Brain microvascular endothelial cell (primary cell): ENCODE data around the gene EEF2K.

ENCODE experiments used
- DNase-seq: peaks from one replicate; pipeline ENCODE4 v3.0.0-alpha.2; 2020
- H3K27ac ChIP-seq: fragments of 250-450 bp; sonication (Bioruptor Pico); 2 replicates; pipeline ENCODE4 v1.5.1; 2020; ENCODE audit warnings: mild to moderate bottlenecking, moderate library complexity
- H3K27me3 ChIP-seq: fragments of 250-450 bp; sonication (Bioruptor Pico); replicated peaks from 2 replicates; pipeline ENCODE4 v1.5.1; 2020; ENCODE audit warnings: mild to moderate bottlenecking
- H3K36me3 ChIP-seq: fragments of 250-450 bp; sonication (Bioruptor Pico); replicated peaks from 2 replicates; pipeline ENCODE4 v1.5.1; 2020; ENCODE audit warnings: mild to moderate bottlenecking
- H3K4me3 ChIP-seq: 2 replicates; pipeline ENCODE4 v1.5.1; 2011; ENCODE audit warnings: low read depth, mild to moderate bottlenecking, control low read depth, low read length, moderate library complexity
- in situ Hi-C: cut with HindIII; loops from 2 replicates; pipeline ENCODE4 v1.10.0; 2017; ENCODE audit warnings: low sequenced_read_pairs, low pct_ligation_motif_present
- TF ChIP-seq, protein P1 (sequence below): IDR thresholded peaks from 2 replicates; pipeline ENCODE4 v1.5.1; 2011; ENCODE audit warnings: low read depth, mild to moderate bottlenecking, moderate library complexity, low read length, control low read depth, inconsistent platforms; ENCODE audit errors: missing control alignments

Gene EEF2K

DNA sequence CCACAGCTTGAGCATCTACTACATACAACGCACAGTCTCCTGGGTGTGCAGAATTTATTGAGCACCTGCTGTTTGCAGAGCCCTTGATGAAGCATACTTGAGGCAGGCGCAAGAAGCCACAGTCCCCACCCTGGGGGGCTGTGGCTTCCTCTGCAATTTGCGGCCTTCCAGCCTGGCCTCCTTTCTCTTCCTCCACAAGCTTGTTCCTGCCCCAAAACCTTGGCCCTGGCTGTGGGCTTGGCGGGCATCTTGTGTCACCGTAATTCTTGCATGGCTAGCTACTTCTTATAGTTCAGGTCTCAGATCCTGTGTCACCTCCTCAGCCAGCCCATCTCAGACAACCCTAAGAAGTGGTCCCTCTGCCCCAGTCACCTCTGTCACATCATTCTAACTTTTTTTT is 47.2 kb downstream of the EEF2K start:
- peaks cover 48% of the 10 kb centered on the region for H3K36me3 ChIP-seq
- in situ Hi-C loops, result no loop called here

DNA sequence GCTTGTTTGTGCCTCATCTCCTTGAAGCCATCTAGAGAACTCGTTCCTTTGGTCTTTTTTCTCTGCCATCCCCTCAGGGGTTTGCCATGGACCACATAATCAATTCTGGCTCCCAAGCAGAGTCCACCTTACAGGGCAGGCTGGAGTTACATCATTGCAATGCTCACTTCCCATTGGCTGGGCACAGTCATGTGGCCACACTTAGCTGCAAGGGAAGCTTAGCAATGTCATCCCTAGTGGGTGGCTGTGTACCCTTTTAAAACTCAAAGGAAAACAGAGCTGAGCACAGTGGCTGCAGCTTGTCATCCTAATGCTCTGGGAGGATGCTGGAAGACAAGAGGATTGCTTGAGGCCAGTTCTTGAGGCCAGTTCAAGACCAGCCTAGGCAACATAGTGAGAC is 49.3 kb downstream of the EEF2K start:
- Histone ChIP-seq H3K27me3 (no peaks in the 10 kb centered on the region), H3K27ac (no peak overlapping the region), H3K36me3 (peaks cover 61% of the 10 kb centered on the region), H3K4me3 (no peak overlapping the region)
- in situ Hi-C loops, result no loop called here
- DNase-seq, result no peak
- TF ChIP-seq, protein P1, sequence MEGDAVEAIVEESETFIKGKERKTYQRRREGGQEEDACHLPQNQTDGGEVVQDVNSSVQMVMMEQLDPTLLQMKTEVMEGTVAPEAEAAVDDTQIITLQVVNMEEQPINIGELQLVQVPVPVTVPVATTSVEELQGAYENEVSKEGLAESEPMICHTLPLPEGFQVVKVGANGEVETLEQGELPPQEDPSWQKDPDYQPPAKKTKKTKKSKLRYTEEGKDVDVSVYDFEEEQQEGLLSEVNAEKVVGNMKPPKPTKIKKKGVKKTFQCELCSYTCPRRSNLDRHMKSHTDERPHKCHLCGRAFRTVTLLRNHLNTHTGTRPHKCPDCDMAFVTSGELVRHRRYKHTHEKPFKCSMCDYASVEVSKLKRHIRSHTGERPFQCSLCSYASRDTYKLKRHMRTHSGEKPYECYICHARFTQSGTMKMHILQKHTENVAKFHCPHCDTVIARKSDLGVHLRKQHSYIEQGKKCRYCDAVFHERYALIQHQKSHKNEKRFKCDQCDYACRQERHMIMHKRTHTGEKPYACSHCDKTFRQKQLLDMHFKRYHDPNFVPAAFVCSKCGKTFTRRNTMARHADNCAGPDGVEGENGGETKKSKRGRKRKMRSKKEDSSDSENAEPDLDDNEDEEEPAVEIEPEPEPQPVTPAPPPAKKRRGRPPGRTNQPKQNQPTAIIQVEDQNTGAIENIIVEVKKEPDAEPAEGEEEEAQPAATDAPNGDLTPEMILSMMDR, result no peak

More for the DNA sequence above, 47.2 kb downstream of the EEF2K start:
- TF ChIP-seq, protein P1, result no peak
- Histone ChIP-seq H3K4me3 (no peak overlapping the region), H3K27me3 (no peaks in the 10 kb centered on the region), H3K27ac (no peak overlapping the region)
- DNase-seq, result no peak

DNA sequence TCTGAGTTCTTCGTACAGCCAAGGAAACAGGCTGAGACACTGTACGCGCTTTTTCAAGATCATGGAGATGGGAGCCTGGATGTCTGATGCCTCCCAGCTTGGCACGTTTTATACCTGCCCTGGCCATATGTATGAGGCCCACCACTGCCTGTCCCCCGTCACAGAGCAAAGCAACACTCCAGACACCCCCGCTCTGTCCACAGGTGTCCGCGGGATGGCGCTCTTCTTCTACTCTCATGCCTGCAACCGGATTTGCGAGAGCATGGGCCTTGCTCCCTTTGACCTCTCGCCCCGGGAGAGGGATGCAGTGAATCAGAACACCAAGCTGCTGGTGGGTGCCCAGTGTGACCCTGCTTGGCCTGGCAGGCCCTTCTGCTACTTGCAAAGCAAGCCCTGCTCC is 51.4 kb downstream of the EEF2K start:
- H3K4me3 ChIP-seq, result no peak overlapping the region
- H3K27ac ChIP-seq, result no peak overlapping the region
- in situ Hi-C loops, result no loop called here
- DNase-seq, result no peak
- TF ChIP-seq, protein P1, result no peak
- no peaks in the 10 kb centered on the region for H3K27me3 ChIP-seq
- peaks cover 56% of the 10 kb centered on the region for H3K36me3 ChIP-seq

DNA sequence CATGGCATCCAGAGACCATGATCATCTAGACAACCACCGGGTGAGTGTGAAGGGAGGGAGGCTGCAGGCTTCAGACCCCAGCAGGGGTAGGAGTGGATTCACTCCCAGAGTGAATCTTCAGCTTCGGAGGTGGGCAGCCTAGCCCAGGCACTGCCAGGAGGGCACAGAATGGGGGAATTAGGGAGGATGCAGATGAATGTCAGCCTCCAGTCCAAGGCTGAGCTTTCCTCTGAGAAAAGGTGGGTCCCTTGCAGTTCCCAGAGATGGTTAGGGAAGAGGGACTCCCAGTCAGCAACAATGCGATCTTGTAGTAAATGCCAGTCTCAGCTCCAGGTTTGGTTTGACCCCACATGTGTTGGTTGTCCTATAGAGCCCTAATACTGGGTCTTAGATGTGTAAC is 54.4 kb downstream of the EEF2K start:
- DNase-seq, result no peak
- in situ Hi-C loops, result no loop called here

DNA sequence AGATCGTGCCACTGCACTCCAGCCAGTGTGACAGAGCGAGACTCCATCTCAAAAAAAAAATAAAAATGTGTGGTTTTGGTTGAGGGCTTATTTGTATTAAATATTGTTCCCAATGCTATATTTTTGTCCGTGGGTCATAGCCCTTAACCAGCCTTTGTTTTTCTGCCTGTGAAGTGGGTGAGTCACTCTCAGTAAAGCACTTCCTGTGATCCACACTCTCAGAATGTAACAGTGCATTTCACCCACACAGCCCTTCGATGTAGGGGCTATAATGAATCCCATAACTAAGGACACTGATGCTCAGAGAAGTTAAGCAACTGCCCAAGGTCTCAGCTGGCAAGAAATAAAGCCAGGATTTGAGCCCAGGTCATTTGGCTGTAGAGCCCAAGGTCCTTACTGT is 56.4 kb downstream of the EEF2K start:
- no peak overlapping the region for H3K27ac ChIP-seq
- peaks cover 44% of the 10 kb centered on the region for H3K36me3 ChIP-seq
- no peaks in the 10 kb centered on the region for H3K27me3 ChIP-seq
- in situ Hi-C loops, result no loop called here
- DNase-seq, result peak; percentile 46
- H3K4me3 ChIP-seq, result no peak overlapping the region
- TF ChIP-seq, protein P1, result no peak

More for the DNA sequence above, 54.4 kb downstream of the EEF2K start:
- TF ChIP-seq, protein P1, result no peak
- Histone ChIP-seq H3K4me3 (no peak overlapping the region), H3K27ac (no peak overlapping the region), H3K36me3 (peaks cover 46% of the 10 kb centered on the region), H3K27me3 (no peaks in the 10 kb centered on the region)

DNA sequence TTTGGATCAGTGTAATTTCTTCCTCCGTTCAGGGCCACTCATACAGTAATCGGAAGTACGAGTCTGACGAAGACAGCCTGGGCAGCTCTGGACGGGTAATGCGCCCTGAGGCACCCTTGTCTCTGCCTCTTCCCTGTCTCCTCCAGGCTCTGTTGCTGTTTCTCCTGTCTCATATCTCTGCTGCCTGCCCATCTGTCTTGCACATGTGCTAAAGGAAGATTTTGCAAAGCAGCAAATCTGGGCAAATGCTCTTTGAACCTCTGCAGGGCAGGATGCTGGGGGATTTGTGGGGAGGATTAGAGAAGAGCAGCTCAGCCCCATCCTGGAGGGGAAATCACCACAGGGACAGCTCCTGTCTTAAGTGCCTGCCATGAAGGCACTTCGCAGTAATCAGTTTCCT is 58.7 kb downstream of the EEF2K start:
- TF ChIP-seq, protein P1, result no peak
- peaks cover 38% of the 10 kb centered on the region for H3K36me3 ChIP-seq

More for the DNA sequence above, 58.7 kb downstream of the EEF2K start:
- Histone ChIP-seq H3K27ac (no peak overlapping the region), H3K27me3 (no peaks in the 10 kb centered on the region), H3K4me3 (no peak overlapping the region)
- in situ Hi-C loops, result no loop called here
- DNase-seq, result no peak
